H1 (cell line): ENCODE data around the gene TGM4. TPM values are rescaled to one million over a fixed set of nuclear protein-coding genes. Genes with fewer than 3 reads are reported as not detected.

Experiments used
- CTCF ChIA-PET: fragments of 300-600 bp; sonication (Branson Sonifier 250); formaldehyde crosslinking; loops from one replicate; lab custom pipeline; 2021; ENCODE audit not compliant: partially characterized antibody; lab: Charles Lee
- POLR2A ChIA-PET: fragments of 300-600 bp; sonication (Branson Sonifier 250); formaldehyde crosslinking; loops from one replicate; lab custom pipeline; 2021; ENCODE audit warnings: inconsistent platforms; ENCODE audit not compliant: partially characterized antibody; lab: Charles Lee
- DNase-seq, 2 experiments: peaks; one replicate each; pipeline versions ENCODE4 v3.0.0 to v3.0.0-alpha.2; 2010 to 2022; ENCODE audit warnings: low spot score in 2 of 2, low read depth in 1 of 2, mixed read lengths in 1 of 2
- FAIRE-seq: peaks from 2 replicates; lab custom pipeline; 2011; peaks lifted over from hg19 to GRCh38; lab: Jason Lieb, UNC
- H2AFZ ChIP-seq: 2 replicates; pipeline ENCODE4 v1.8.1; 2012; ENCODE audit warnings: low read length, inconsistent platforms
- H2AK5ac ChIP-seq: 2 replicates; pipeline ENCODE4 v1.6.1; 2013; ENCODE audit warnings: low read depth, low read length
- H2BK120ac ChIP-seq: replicated peaks from 2 replicates; pipeline ENCODE3; 2013; ENCODE audit warnings: low read depth, low read length, inconsistent platforms
- H2BK12ac ChIP-seq: 2 replicates; pipeline ENCODE4 v1.6.1; 2013; ENCODE audit warnings: low read depth, low read length
- H2BK15ac ChIP-seq: 2 replicates; pipeline ENCODE4 v1.6.1; 2013; ENCODE audit warnings: low read length
- H2BK20ac ChIP-seq: 2 replicates; pipeline ENCODE4 v1.6.1; 2013; ENCODE audit warnings: low read length
- H2BK5ac ChIP-seq: 2 replicates; pipeline ENCODE4 v1.6.1; 2013; ENCODE audit warnings: low read depth, low read length
- H3K14ac ChIP-seq: 2 replicates; pipeline ENCODE4 v1.6.1; 2013; ENCODE audit warnings: inconsistent platforms; ENCODE audit not compliant: insufficient read length
- H3K18ac ChIP-seq: 2 replicates; pipeline ENCODE4 v1.6.1; 2013; ENCODE audit warnings: low read length; ENCODE audit errors: extremely low read depth
- H3K23ac ChIP-seq: 2 replicates; pipeline ENCODE4 v1.6.1; 2013; ENCODE audit warnings: inconsistent platforms; ENCODE audit not compliant: insufficient read length
- H3K23me2 ChIP-seq: 2 replicates; pipeline ENCODE4 v1.6.1; 2013; ENCODE audit warnings: low read depth, low read length
- H3K27ac ChIP-seq: 2 replicates; pipeline ENCODE4 v1.6.1; 2011; ENCODE audit warnings: low read depth, low read length, inconsistent platforms
- H3K27me3 ChIP-seq, 4 experiments: replicated peaks in 1 of 4; 1 replicate in 1 of 4; 2 replicates in 3 of 4; pipeline versions ENCODE4 v1.6.1 to v1.8.1; 2011 to 2013; ENCODE audit warnings: low read length in 3 of 4, mild to moderate bottlenecking in 3 of 4, inconsistent platforms in 2 of 4, mixed read lengths in 2 of 4, moderate library complexity in 1 of 4; ENCODE audit not compliant: control insufficient read depth in 3 of 4, insufficient read depth in 3 of 4; ENCODE audit errors: extremely low read depth in 1 of 4
- H3K36me3 ChIP-seq, 4 experiments: 2 replicates each; pipeline versions ENCODE4 v1.6.1 to v1.8.1; 2011 to 2013; ENCODE audit warnings: mild to moderate bottlenecking in 4 of 4, low read length in 3 of 4, moderate library complexity in 2 of 4, control low read depth in 1 of 4, inconsistent platforms in 1 of 4; ENCODE audit not compliant: insufficient read depth in 4 of 4, control insufficient read depth in 2 of 4
- H3K4ac ChIP-seq: replicated peaks from 2 replicates; pipeline ENCODE3; 2013; ENCODE audit warnings: low read length, low read depth, mixed read lengths, inconsistent platforms; ENCODE audit not compliant: insufficient read length
- H3K4me1 ChIP-seq, 4 experiments: replicated peaks in 1 of 4; 1 replicate in 1 of 4; 2 replicates in 3 of 4; pipeline versions ENCODE4 v1.6.1 to v1.8.1; 2011 to 2013; ENCODE audit warnings: low read length in 3 of 4, inconsistent platforms in 2 of 4, mixed read lengths in 1 of 4; ENCODE audit not compliant: insufficient read depth in 4 of 4, control insufficient read depth in 3 of 4
- H3K4me2 ChIP-seq, 2 experiments: 2 replicates each; pipeline versions ENCODE4 v1.6.1 to v1.8.1; 2011 to 2013; ENCODE audit warnings: low read depth in 2 of 2, low read length in 2 of 2, control low read depth in 1 of 2, inconsistent platforms in 1 of 2, mild to moderate bottlenecking in 1 of 2; ENCODE audit not compliant: insufficient read depth in 1 of 2
- H3K4me3 ChIP-seq, 4 experiments: fragments of 200-600, 300-600 bp in 1 of 4; sonication (generic), shearing (Covaris generic), sonication (Bioruptor Twin) in 1 of 4; 2 replicates each; pipeline versions ENCODE4 v1.5.1 to v1.8.1; 2011 to 2016; ENCODE audit warnings: low read length in 4 of 4, low read depth in 3 of 4, control low read depth in 2 of 4, inconsistent platforms in 2 of 4, mild to moderate bottlenecking in 2 of 4, mixed read lengths in 1 of 4, moderate library complexity in 1 of 4; ENCODE audit not compliant: insufficient read depth in 2 of 4; ENCODE audit errors: extremely low read depth in 1 of 4
- H3K56ac ChIP-seq: replicated peaks from 2 replicates; pipeline ENCODE3; 2013; ENCODE audit warnings: low read depth, mild to moderate bottlenecking, mixed read lengths, low read length, inconsistent platforms; ENCODE audit not compliant: insufficient read length
- H3K79me1 ChIP-seq: 2 replicates; pipeline ENCODE4 v1.6.1; 2013; ENCODE audit warnings: low read depth, low read length, control low read depth
- H3K79me2 ChIP-seq, 2 experiments: 2 replicates each; pipeline versions ENCODE4 v1.6.1 to v1.8.1; 2012 to 2013; ENCODE audit warnings: low read length in 2 of 2, mild to moderate bottlenecking in 2 of 2, inconsistent platforms in 1 of 2; ENCODE audit not compliant: insufficient read depth in 2 of 2, control insufficient read depth in 1 of 2
- H3K9ac ChIP-seq, 4 experiments: replicated peaks in 1 of 4; 1 replicate in 1 of 4; 2 replicates in 3 of 4; pipeline versions ENCODE4 v1.6.1 to v1.8.1; 2011 to 2013; ENCODE audit warnings: low read depth in 3 of 4, low read length in 3 of 4, control low read depth in 2 of 4, mild to moderate bottlenecking in 2 of 4, moderate library complexity in 2 of 4, inconsistent platforms in 1 of 4; ENCODE audit errors: extremely low read depth in 1 of 4
- H3K9me3 ChIP-seq, 2 experiments: 2 replicates each; pipeline versions ENCODE4 v1.6.1 to v1.8.1; 2012 to 2013; ENCODE audit warnings: mild to moderate bottlenecking in 2 of 2, moderate library complexity in 2 of 2, control low read depth in 1 of 2, inconsistent platforms in 1 of 2, low read depth in 1 of 2, low read length in 1 of 2, mixed read lengths in 1 of 2; ENCODE audit not compliant: insufficient read depth in 2 of 2
- H4K20me1 ChIP-seq, 2 experiments: replicated peaks in 1 of 2; 2 replicates each; pipeline versions ENCODE3 to v1.8.1; 2011 to 2013; ENCODE audit warnings: inconsistent platforms in 2 of 2, low read length in 2 of 2, mild to moderate bottlenecking in 1 of 2; ENCODE audit not compliant: insufficient read depth in 2 of 2, control insufficient read depth in 1 of 2
- H4K5ac ChIP-seq: 2 replicates; pipeline ENCODE4 v1.6.1; 2013; ENCODE audit warnings: low read length, low read depth, mixed read lengths, inconsistent platforms; ENCODE audit not compliant: insufficient read length
- H4K8ac ChIP-seq: 2 replicates; pipeline ENCODE4 v1.8.0; 2013; ENCODE audit warnings: mild to moderate bottlenecking, moderate library complexity, low read length, inconsistent platforms; ENCODE audit not compliant: insufficient read depth; ENCODE audit errors: extremely low read depth
- H4K91ac ChIP-seq: replicated peaks from 2 replicates; pipeline ENCODE3; 2013; ENCODE audit warnings: low read length, mixed read lengths, inconsistent platforms; ENCODE audit not compliant: insufficient read length
- ASH2L ChIP-seq: fragments of 200-600, 300-600 bp; sonication (generic); IDR thresholded peaks from one replicate; pipeline ENCODE4 v1.7.1; 2017; ENCODE audit warnings: low read length
- CHD1 ChIP-seq: IDR thresholded peaks from 2 replicates; pipeline ENCODE4 v1.6.1; 2012; ENCODE audit warnings: low read depth, low read length, improper control_type of control experiment
- FOSL1 ChIP-seq: IDR thresholded peaks from 2 replicates; pipeline ENCODE4 v1.6.1; 2011; ENCODE audit warnings: mild to moderate bottlenecking, low read depth, low read length, moderate library complexity; ENCODE audit not compliant: insufficient read depth
- GTF2F1 ChIP-seq: IDR thresholded peaks from 2 replicates; pipeline ENCODE4 v1.6.1; 2012; ENCODE audit warnings: low read depth, low read length, improper control_type of control experiment, borderline replicate concordance
- HDAC2 ChIP-seq, 2 experiments: fragments of 300-600 bp in 1 of 2; sonication (generic) in 1 of 2; IDR thresholded peaks; 2 replicates each; pipeline ENCODE4 v1.6.1; 2011 to 2012; ENCODE audit warnings: low read depth in 2 of 2, low read length in 2 of 2, mild to moderate bottlenecking in 2 of 2, moderate library complexity in 2 of 2, borderline replicate concordance in 1 of 2, inconsistent platforms in 1 of 2
- HDAC6 ChIP-seq: IDR thresholded peaks from one replicate; pipeline ENCODE4 v1.7.1; 2012; ENCODE audit warnings: low read depth, mild to moderate bottlenecking, inconsistent platforms, low read length, moderate library complexity
- JUN ChIP-seq: IDR thresholded peaks from 2 replicates; pipeline ENCODE4 v1.6.1; 2011; ENCODE audit warnings: low read depth, mild to moderate bottlenecking, improper control_type of control experiment, low read length
- MAFK ChIP-seq: IDR thresholded peaks from 2 replicates; pipeline ENCODE4 v1.6.1; 2012; ENCODE audit warnings: low read depth, mild to moderate bottlenecking, improper control_type of control experiment, low read length
- NRF1 ChIP-seq: IDR thresholded peaks from 2 replicates; pipeline ENCODE4 v1.6.1; 2011; ENCODE audit warnings: mild to moderate bottlenecking, low read depth, low read length, improper control_type of control experiment
- POLR2AphosphoS5 ChIP-seq: IDR thresholded peaks from 2 replicates; pipeline ENCODE4 v1.6.1; 2011; ENCODE audit warnings: low read depth, low read length
- RXRA ChIP-seq: IDR thresholded peaks from 2 replicates; pipeline ENCODE4 v1.6.1; 2011; ENCODE audit warnings: low read depth, mild to moderate bottlenecking, low read length, moderate library complexity; ENCODE audit not compliant: insufficient read depth
- SIRT6 ChIP-seq: IDR thresholded peaks from one replicate; pipeline ENCODE4 v1.7.1; 2012; ENCODE audit warnings: low read length, inconsistent platforms
- TAF1 ChIP-seq: IDR thresholded peaks from 2 replicates; pipeline ENCODE4 v1.6.1; 2011; ENCODE audit warnings: mild to moderate bottlenecking, low read depth, low read length
- TAF7 ChIP-seq: optimal IDR thresholded peaks from 2 replicates; pipeline ENCODE3; 2011; ENCODE audit warnings: low read depth, mild to moderate bottlenecking, inconsistent platforms, low read length, moderate library complexity, borderline replicate concordance
- WGBS, 2 experiments: shearing (Covaris generic) in 1 of 2; methylation state at CpG; one replicate each; pipeline versions ENCODE4 v1.1.6 to v1.1.7; 2013 to 2015; ENCODE audit warnings: low lambda C conversion rate in 2 of 2, mixed read lengths in 2 of 2, inconsistent platforms in 1 of 2, low coverage in 1 of 2, missing lambda C conversion rate in 1 of 2; ENCODE audit not compliant: insufficient replicate concordance in 2 of 2, insufficient coverage in 1 of 2, insufficient read length in 1 of 2; ENCODE audit errors: extremely low coverage in 1 of 2, missing lambda C conversion rate in 1 of 2; 5-methylcytosine and 5-hydroxymethylcytosine counted together
- polyA plus RNA-seq, 7 experiments: library from polyadenylated mRNA; depleted of rRNA in 3 of 7; stranded (reverse) in 5 of 7; unstranded in 2 of 7; fragments of >200 nt in 5 of 7; fragments of 200-250 nt in 2 of 7; gene quantifications; 1 replicate in 5 of 7; 2 replicates in 1 of 7; 4 replicates in 1 of 7; pipeline versions ENCODE4 v1.2.1 to v1.2.3, GENCODE V29; 2011 to 2013; ENCODE audit warnings: missing spikeins in 2 of 7, mixed read lengths in 2 of 7
- total RNA-seq: library from RNA; stranded (reverse); fragmentation: NEBNext Ultra II Directional; extraction: Animal tissue kit (Norgen Biotek cat#: 25700); gene quantifications from 2 replicates; pipeline ENCODE4 v1.2.1, GENCODE V29; 2021

Gene TGM4
- total and polyA plus RNA-seq, 2 of the 8 experiments (the other 6 are each of a cell fraction or from before 2014, with no cell fraction given): 0.02 TPM; not detected in 1

GRCh38 chr3:44867421-44868111 lies 6.8 kb upstream of the TGM4 start:
- Histone ChIP-seq H2BK120ac (no peak overlapping the region), H3K79me2 (no peaks in the 10 kb centered on the region; a peak in 1 of 4 replicates), H3K4me3 (no peak overlapping the region), H3K36me3 (no peaks in the 10 kb centered on the region), H2BK5ac (no peak overlapping the region), H3K27ac (no peak overlapping the region), H2AFZ (no peak overlapping the region), H3K18ac (no peak overlapping the region), H3K27me3 (no peaks in the 10 kb centered on the region), H2BK20ac (no peak overlapping the region), H2BK15ac (no peak overlapping the region), H4K91ac (no peak overlapping the region), H4K5ac (no peak overlapping the region), H3K4me1 (peaks cover 0 to 3% (median 2%) of the 10 kb centered on the region in 4 experiments; a peak in 5 of 7 replicates), H3K79me1 (no peaks in the 10 kb centered on the region; the same call in none of the 2 replicates), H3K23ac (no peak overlapping the region), H3K14ac (no peak overlapping the region), H2BK12ac (no peak overlapping the region), H4K8ac (no peak overlapping the region), H3K23me2 (peaks cover 1% of the 10 kb centered on the region), H3K9ac (no peak overlapping the region), H3K4me2 (no peak overlapping the region), H3K56ac (no peak overlapping the region), H3K4ac (no peak overlapping the region), H2AK5ac (no peak overlapping the region), H4K20me1 (peaks cover 0 to 2% of the 10 kb centered on the region in 2 experiments), H3K9me3 (no peaks in the 10 kb centered on the region)
- 89% methylated on average over 7 of the region's 7 CpGs; no CpG with 5 or more reads in 1 of the 2 experiments for WGBS, 2 experiments
- ChIA-PET CTCF (interaction anchor here (0.8 to 1.0 kb wide), 3 partner anchors 10 to 171 kb away, joined by 3 to 4 read pairs (median 3); no protein-coding TSS in a partner anchor), POLR2A (interaction anchor here (1.0 kb wide), 1 partner anchor 105 kb away, joined by 3 read pairs; no protein-coding TSS in a partner anchor)
- DNase-seq (no peak), FAIRE-seq (no peak)
- TF ChIP-seq RXRA (no peak), FOSL1 (no peak), NRF1 (no peak), TAF7 (no peak), SIRT6 (no peak), CHD1 (no peak), HDAC6 (no peak), GTF2F1 (no peak), ASH2L (no peak), MAFK (no peak), POLR2AphosphoS5 (no peak), TAF1 (no peak), JUN (no peak), HDAC2 (IDR thresholded peaks at IDR 0.05; ENCODE audit: borderline replicate concordance in 1 of 2, low read depth in 2 of 2, low read length in 2 of 2) (no peak)
